ENCODE measurements around the gene MZB1. TPM values are rescaled to one million over a fixed set of nuclear protein-coding genes. Genes with fewer than 3 reads are reported as not detected.

Gene MZB1
- total and polyA plus RNA-seq, 8 donors = 0.28 to 11.6 (median 0.67) TPM; not detected in 3

DNA sequence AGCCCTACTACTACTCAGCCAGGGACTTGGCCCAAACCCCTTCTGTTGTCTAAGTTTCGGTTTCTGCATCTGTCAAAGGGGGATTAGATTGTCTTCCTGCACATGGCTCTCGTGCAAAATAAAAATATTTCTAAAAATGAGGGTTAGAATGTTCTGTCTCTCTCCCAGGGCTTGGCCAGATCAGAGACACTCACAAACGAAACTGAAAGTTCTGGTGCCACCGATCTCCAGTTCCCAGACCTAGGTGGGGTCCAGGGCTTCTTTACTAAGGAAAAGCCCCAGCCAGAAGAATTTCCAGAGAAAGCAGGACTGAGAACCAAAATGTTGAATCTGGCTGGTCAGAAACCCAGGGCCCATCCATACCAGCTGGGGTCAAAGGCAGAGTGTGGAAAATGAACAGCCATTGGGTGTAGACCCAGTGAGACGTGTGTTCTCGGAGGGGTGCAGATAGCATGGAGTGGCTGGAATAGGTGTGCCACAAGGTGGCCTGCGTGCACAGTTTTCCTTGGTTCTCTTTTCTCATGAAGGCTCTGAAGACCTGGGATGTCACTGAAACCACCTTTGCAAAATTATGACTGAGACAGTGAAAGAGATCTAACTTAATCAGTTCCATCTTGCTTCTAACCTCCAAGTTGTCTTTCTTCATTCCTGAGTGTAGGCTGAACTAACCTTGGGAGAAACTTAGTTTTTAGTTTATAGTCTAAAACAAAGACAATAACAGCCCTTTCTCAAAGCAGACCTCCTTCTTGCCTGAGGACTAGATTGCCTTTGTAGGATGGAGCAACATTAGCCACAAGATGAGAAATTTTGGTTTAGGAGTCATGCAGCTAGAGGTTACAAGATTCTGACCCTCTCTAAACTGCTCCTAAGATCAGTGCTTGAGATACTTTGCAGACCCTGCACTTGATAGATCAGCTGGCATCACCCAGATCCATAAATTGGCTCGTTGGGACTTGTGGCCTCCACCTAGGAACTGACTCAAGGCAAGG is 4.4 kb downstream of the MZB1 start:
- 42 to 54% methylated on average over 8 of the region's 8 CpGs for WGBS, 2 donors
- H3K4me3 ChIP-seq = peak overlapping the region in 1 of 4 donors; percentile 32
- ATAC-seq (peak; percentile 27 to 61 (median 50)), FAIRE-seq (no peak), DNase-seq (peak in 1 of 6 donors; percentile 9)
- H3K27ac ChIP-seq = peak overlapping the region; percentile 25 to 76 (median 32)
- no peaks in the 10 kb centered on the region for H3K9me3 ChIP-seq
- intact Hi-C loops (cut with DNase I) = no loop called here
- H3K27me3 ChIP-seq = no peaks in the 10 kb centered on the region
- TF ChIP-seq, protein P1, sequence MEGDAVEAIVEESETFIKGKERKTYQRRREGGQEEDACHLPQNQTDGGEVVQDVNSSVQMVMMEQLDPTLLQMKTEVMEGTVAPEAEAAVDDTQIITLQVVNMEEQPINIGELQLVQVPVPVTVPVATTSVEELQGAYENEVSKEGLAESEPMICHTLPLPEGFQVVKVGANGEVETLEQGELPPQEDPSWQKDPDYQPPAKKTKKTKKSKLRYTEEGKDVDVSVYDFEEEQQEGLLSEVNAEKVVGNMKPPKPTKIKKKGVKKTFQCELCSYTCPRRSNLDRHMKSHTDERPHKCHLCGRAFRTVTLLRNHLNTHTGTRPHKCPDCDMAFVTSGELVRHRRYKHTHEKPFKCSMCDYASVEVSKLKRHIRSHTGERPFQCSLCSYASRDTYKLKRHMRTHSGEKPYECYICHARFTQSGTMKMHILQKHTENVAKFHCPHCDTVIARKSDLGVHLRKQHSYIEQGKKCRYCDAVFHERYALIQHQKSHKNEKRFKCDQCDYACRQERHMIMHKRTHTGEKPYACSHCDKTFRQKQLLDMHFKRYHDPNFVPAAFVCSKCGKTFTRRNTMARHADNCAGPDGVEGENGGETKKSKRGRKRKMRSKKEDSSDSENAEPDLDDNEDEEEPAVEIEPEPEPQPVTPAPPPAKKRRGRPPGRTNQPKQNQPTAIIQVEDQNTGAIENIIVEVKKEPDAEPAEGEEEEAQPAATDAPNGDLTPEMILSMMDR (IDR thresholded peaks at IDR 0.05) = no peak
- no peaks in the 10 kb centered on the region for H3K36me3 ChIP-seq
- peaks cover 0 to 14% (median 2%) of the 10 kb centered on the region in 3 donors for H3K4me1 ChIP-seq

DNA sequence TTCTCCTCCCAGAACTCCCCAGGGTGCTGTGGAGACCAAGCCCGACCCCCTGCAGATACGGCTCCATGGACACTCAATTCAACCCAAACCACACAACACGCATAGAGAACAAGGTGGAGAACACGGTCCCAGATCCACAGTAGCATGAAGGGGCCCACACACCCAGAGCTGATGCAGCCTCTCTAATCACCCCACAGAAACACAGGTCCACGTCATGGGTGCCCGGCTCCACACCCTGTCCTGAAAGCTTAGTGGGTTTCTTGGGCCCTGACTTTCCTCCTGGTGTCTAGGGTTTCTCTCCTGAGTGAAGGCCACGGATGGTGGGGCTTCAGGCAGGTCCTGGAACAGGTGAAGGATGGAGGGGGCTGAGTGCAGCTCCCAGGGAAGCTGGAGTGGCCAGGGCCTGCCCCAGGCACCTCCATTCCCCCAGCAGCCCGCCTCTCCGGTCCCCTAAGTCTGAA is 5.1 kb downstream of the MZB1 start:
- DNase-seq = peak in 1 of 6 donors; percentile 19
- FAIRE-seq = no peak
- Histone ChIP-seq H3K27me3 (no peaks in the 10 kb centered on the region), H3K27ac (peak overlapping the region; percentile 25 to 76 (median 32)), H3K4me3 (peak overlapping the region in 1 of 4 donors; percentile 32), H3K36me3 (no peaks in the 10 kb centered on the region), H3K9me3 (no peaks in the 10 kb centered on the region), H3K4me1 (peaks cover 0 to 14% (median 2%) of the 10 kb centered on the region in 3 donors)
- TF ChIP-seq, protein P1 (IDR thresholded peaks at IDR 0.05) = no peak
- intact Hi-C loops (cut with DNase I) = no loop called here
- WGBS, 2 donors = 68 to 79% methylated on average over 9 of the region's 9 CpGs
- ATAC-seq = peak in 1 of 4 donors; percentile 2

DNA sequence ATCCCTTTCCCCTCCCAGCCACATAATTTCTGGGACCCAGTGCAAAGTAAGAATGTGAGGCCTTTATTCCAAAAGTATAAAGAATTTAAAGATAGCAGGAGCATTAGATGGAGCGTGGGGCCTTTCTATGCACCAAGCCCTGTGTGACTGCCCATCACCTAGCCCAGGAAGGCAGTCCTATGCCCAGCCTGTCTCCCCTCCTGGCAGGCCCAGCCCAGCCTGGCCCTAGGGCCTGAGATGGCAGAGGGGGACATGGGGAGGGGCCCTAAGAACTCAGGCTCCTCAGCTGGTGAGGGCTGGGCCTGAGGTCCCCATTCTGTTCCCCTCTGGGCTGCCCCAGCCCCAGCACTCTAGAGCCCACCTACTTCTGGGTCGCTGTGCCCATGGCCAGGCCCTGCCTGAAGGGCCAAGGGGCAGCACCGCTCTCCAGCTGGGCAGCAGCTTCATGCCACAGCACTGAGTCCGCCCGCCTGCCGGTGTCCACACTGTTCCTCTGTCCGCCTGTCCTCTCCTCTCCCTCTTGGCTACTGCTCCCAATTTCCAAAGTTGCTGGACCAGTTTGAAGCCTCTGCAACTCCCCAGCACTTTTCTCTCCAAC is 5.6 kb downstream of the MZB1 start:
- intact Hi-C loops (cut with DNase I) = no loop called here
- 62 to 63% methylated on average over 7 of the region's 7 CpGs for WGBS, 2 donors
- peak overlapping the region; percentile 25 to 76 (median 32) for H3K27ac ChIP-seq
- no peak overlapping the region for H3K4me3 ChIP-seq
- peaks cover 0 to 14% (median 2%) of the 10 kb centered on the region in 3 donors for H3K4me1 ChIP-seq
- FAIRE-seq = no peak
- H3K27me3 ChIP-seq = no peaks in the 10 kb centered on the region
- no peaks in the 10 kb centered on the region for H3K36me3 ChIP-seq
- ATAC-seq = peak in 3 of 4 donors; percentile 17 to 50 (median 34)
- DNase-seq = peak in 2 of 6 donors; percentile 15 to 70
- H3K9me3 ChIP-seq = no peaks in the 10 kb centered on the region
- TF ChIP-seq, protein P1 (IDR thresholded peaks at IDR 0.05) = no peak

DNA sequence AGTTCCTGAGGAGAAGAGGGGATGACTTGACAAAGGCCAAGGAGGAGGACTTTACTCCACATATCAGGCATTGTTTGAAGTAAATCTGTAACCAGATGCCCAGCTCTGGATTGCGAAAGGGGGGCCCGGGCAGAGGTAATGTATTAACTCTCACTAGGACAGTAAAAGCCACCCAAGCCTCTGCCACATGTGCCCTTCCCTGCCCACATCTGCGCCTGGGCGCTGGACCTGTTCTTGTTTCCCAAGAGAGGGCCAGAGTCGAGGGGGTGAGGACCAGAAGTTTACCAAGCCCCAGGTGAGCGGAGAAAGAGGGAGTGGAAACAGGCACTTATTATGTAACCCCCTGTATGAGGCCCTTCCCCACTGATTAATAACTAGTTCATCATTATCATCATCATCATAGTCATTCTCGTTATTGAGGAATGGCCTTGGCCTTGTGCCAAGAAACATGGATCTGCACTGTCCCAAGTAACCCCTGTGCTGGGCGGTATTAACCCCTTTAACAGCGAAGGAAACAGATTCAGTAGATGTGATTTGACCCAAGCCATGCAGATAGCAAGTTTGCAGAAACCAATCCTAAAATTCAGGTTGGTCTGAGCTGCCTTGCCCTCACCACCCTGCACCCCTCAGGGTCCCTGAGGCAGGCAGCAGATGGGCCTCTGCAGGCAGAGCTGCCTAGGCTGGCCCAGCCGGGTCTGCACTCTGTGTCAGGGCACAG is 6.3 kb downstream of the MZB1 start, which contains the start of gene SLC23A1:
TSS of gene SLC23A1 (minus strand) at position 23 of the 718 bp plus-strand sequence. CDS start 44 bp downstream, outside the sequence.
- intact Hi-C loops (cut with DNase I) = no loop called here
- H3K4me3 ChIP-seq = no peak within 1 kb of the TSS
- TF ChIP-seq, protein P1 (IDR thresholded peaks at IDR 0.05) = no peak
- H3K27me3 ChIP-seq = no peaks in the 10 kb centered on the region
- H3K27ac ChIP-seq = peak within 1 kb of the TSS; percentile 25 to 76 (median 34)
- peaks cover 0 to 14% (median 2%) of the 10 kb centered on the region in 3 donors for H3K4me1 ChIP-seq
- ATAC-seq = peak; percentile 49 to 73 (median 66)
- H3K9me3 ChIP-seq = no peaks in the 10 kb centered on the region
- no peaks in the 10 kb centered on the region for H3K36me3 ChIP-seq
- peak in 3 of 6 donors; percentile 43 to 67 (median 50) for DNase-seq
- 37 to 40% methylated on average over 10 of the region's 10 CpGs for WGBS, 2 donors
- FAIRE-seq = no peak

Data from pancreas (tissue), 10 donors.